ENCODE data around the gene SLC16A12. TPM values are rescaled to one million over a fixed set of nuclear protein-coding genes. Genes with fewer than 3 reads are reported as not detected.
A peak's percentile ranks its signal among the peaks of the same experiment; 100 is the strongest.

Gene SLC16A12, protein sequence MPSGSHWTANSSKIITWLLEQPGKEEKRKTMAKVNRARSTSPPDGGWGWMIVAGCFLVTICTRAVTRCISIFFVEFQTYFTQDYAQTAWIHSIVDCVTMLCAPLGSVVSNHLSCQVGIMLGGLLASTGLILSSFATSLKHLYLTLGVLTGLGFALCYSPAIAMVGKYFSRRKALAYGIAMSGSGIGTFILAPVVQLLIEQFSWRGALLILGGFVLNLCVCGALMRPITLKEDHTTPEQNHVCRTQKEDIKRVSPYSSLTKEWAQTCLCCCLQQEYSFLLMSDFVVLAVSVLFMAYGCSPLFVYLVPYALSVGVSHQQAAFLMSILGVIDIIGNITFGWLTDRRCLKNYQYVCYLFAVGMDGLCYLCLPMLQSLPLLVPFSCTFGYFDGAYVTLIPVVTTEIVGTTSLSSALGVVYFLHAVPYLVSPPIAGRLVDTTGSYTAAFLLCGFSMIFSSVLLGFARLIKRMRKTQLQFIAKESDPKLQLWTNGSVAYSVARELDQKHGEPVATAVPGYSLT
- not detected for total RNA-seq

DNA sequence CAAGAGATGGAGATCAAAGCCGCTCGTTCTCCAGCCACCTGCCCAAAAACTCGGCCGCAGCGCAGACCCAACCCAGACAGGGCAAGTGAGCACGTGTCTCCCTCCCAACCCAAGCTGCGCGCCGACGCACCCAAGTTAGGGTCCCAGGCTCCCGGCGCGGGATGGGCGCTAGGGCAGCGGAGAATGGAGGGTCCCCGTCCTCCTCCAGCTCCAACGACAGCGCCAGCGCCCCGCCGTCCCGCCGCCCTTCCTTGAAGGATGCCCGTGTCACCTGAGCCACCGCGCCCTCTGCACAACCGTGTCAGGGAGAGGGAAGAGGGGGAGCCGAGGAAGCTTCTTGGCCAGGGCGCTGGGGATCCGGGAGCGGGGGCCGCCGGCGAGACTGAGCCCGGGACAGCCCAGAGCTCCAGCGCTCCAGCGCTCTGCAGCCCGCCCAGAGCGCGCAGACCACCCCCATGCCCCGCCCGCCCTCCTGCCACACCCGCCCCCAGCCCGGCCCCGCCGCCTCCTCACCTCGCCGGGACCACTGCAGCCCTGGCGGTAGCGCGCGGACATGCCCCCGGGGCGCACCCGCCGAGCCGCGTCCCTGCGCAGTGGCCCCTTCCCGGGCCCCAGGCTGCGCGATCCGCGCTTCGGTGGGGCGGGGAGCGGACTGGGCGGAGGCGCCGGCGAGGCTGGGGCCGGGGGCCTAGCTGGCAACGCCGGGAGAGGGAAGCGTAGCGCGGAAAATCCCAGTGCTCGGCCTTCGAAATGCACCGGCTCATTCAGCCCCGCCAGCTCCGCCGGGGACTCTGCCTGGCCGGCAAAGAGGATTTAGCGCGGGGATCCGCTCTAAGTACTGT is at the start of gene SLC16A12:
SLC16A12 (minus strand) TSS at position 424 of the 842 bp plus-strand sequence. CDS start 73,016 bp downstream, outside the sequence.
- Mint-ChIP-seq H3K4me3 (no peak within 1 kb of the TSS), H3K36me3 (ENCODE audit: insufficient read depth) (no peaks in the 10 kb centered on the region), H3K9me3 (no peaks in the 10 kb centered on the region), H3K27me3 (ENCODE audit: low read depth) (peaks cover 70% of the 10 kb centered on the region), H3K4me1 (ENCODE audit: low read depth) (peaks cover 13% of the 10 kb centered on the region)
- ATAC-seq (peak in 1 of 2 donors; percentile 42), DNase-seq (no peak)

DNA sequence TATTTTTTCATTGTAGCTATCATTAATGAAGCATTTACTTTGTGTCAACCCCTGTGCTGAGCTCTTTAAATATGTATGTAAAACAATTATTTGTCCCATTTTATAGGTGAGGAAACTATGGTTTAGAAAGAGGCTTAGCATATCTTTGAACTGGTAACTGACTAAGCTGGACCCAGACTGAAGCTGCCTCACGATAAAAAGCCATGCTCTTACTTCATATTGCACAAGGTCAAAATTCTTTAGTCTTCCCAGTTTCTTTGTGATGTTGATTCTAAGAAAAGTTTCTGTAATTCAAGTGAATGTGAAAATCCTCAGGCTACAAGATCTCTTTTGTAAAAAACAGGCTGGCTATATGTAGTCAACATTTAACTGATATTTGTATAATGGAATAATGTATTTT is 46.6 kb upstream of the SLC16A12 start:
- no peaks in the 10 kb centered on the region for H3K9me3 Mint-ChIP-seq
- H3K4me3 Mint-ChIP-seq, result no peak overlapping the region
- ATAC-seq (no peak), DNase-seq (no peak)
- H3K4me1 Mint-ChIP-seq (ENCODE audit: low read depth), result no peaks in the 10 kb centered on the region
- no peaks in the 10 kb centered on the region for H3K36me3 Mint-ChIP-seq (ENCODE audit: insufficient read depth)
- no peaks in the 10 kb centered on the region for H3K27me3 Mint-ChIP-seq (ENCODE audit: low read depth)

DNA sequence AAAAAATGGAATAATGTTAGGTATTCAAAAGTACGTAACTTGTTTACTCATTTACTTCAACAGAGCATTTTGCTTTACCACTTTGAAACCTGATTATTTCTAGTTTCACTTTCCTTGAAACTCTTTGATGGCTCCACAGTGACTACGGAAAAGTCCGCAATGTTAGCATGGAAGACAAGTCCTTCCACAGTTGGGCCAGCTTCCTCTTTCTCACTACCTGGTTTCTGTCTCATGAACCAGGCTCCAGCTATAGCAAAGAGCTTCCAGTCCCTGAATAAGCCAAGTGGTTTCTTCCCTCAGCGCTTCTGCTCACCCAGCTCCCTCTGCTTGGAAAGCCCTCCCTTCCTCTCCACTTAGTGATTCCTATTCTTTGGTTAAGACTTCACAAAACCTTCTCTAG is 44.8 kb upstream of the SLC16A12 start:
- ATAC-seq, result no peak
- Mint-ChIP-seq H3K4me1 (ENCODE audit: low read depth) (no peaks in the 10 kb centered on the region), H3K4me3 (no peak overlapping the region), H3K9me3 (no peaks in the 10 kb centered on the region), H3K27me3 (ENCODE audit: low read depth) (no peaks in the 10 kb centered on the region), H3K36me3 (ENCODE audit: insufficient read depth) (no peaks in the 10 kb centered on the region)
- no peak for DNase-seq

DNA sequence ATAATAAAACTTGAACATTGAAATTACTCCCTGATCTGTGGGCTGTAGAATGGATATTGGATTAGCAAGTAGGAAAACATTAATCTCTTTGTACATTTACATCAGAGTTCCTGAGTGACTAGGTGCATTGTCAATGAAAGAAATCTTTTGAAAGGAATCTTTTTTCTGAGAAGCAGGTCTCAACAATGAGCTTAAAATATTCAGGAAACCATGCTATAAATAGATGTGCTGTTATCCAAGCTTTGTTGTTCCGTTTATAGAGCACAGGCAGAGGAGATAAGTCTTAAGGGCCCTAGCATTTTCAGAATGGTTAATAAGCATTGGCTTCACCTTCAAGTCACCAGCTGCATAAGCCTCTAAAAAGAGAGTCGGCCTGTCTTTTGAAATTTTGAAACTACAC is 41.3 kb upstream of the SLC16A12 start:
- Mint-ChIP-seq H3K9me3 (no peaks in the 10 kb centered on the region), H3K36me3 (ENCODE audit: insufficient read depth) (no peaks in the 10 kb centered on the region), H3K27me3 (ENCODE audit: low read depth) (no peaks in the 10 kb centered on the region), H3K4me3 (no peak overlapping the region), H3K4me1 (ENCODE audit: low read depth) (no peaks in the 10 kb centered on the region)
- ATAC-seq (no peak), DNase-seq (no peak)

DNA sequence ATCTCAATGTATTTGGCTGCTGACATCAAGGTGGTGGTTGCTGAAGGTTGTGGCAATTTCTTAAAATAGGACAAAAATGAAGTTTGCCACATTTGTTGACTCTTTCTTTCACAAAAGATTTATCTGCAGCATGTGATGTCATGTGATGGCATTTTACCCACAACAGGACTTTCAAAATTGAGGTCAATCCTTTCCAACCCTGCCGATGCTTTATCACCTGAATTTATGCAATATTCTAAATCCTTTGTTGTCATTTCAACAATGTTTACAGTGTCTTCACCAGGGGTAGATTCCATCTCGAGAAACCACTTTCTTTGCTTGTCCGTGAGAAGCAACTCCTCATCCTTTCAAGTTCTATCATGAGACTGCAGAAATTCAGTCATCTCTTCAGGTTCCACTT is 40.6 kb upstream of the SLC16A12 start:
- no peak for ATAC-seq
- Mint-ChIP-seq H3K4me1 (ENCODE audit: low read depth) (no peaks in the 10 kb centered on the region), H3K27me3 (ENCODE audit: low read depth) (no peaks in the 10 kb centered on the region), H3K4me3 (no peak overlapping the region), H3K9me3 (no peaks in the 10 kb centered on the region), H3K36me3 (ENCODE audit: insufficient read depth) (no peaks in the 10 kb centered on the region)
- DNase-seq, result no peak

DNA sequence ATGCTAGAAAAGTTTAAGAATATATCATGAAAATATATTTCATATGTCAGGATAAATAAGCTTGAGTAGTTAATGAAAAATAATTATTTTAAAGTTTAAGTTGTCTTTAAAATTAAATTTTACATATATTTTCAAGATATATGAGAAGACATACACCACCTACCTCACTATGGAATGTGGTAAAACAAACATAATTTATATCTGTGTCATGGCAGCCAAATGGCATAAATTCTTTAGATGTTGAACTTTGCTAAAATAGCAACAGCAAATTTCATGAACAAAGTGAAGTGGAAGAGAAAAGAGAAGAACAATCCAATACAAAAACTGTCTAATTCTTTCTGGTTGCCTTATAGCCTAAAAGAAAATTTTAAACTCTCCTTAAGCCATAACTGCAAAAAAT is 39.6 kb upstream of the SLC16A12 start:
- DNase-seq, result no peak
- H3K4me1 Mint-ChIP-seq (ENCODE audit: low read depth), result no peaks in the 10 kb centered on the region
- H3K9me3 Mint-ChIP-seq, result no peaks in the 10 kb centered on the region
- no peak overlapping the region for H3K4me3 Mint-ChIP-seq
- no peaks in the 10 kb centered on the region for H3K36me3 Mint-ChIP-seq (ENCODE audit: insufficient read depth)
- no peak for ATAC-seq
- no peaks in the 10 kb centered on the region for H3K27me3 Mint-ChIP-seq (ENCODE audit: low read depth)

DNA sequence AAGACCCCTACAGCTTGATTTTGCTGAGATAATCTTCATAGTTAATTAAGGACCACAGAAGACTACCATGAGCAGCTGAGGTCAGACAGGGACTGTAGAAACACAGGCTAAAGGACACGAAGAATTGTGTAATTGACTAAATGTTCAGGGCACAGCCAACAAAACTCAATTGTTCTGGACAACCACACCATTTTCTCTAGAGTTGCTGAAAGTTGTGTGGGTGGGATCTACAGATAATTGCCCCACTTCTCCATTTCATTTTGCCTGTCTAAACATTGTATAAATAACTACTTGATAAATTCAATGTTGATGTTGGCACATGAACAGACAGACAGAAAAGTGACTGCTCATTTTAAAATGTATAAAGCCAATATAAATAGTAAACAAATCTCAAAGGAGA is 39.0 kb upstream of the SLC16A12 start:
- no peaks in the 10 kb centered on the region for H3K4me1 Mint-ChIP-seq (ENCODE audit: low read depth)
- H3K27me3 Mint-ChIP-seq (ENCODE audit: low read depth), result no peaks in the 10 kb centered on the region
- H3K4me3 Mint-ChIP-seq, result no peak overlapping the region
- no peak for DNase-seq
- no peaks in the 10 kb centered on the region for H3K36me3 Mint-ChIP-seq (ENCODE audit: insufficient read depth)
- no peak for ATAC-seq
- no peaks in the 10 kb centered on the region for H3K9me3 Mint-ChIP-seq

DNA sequence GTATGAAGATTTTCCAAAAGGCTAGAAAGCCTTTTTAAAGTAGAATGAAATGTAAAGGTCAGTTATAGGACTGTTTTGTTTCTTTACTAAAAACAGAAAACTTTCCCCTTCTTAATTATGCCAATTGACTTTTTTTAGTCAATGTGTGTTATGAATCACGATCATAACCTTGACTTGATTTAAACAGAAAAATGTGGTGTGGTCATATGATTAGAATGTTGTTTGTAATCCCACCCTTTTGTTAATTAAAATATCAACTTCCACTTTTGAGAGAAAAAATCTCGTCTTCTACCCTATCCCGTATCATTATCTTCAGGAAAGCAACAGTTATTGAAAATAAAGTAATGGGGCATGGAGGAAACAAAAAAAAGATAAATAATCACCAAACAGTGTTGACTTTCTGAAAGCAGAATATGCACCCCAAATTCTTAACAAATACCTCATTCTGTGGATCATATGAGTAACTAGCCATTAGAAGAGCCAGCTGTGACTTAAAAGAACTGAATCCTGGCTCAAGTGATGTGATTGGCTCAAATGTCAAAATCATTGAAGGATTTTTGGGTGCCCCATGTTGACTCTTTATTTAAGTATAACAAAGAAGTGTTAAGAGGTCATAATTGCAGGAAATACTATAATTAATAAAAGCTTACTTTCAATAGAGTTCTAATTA is 32.3 kb upstream of the SLC16A12 start:
- no peak for ATAC-seq
- H3K27me3 Mint-ChIP-seq (ENCODE audit: low read depth), result peaks cover 12% of the 10 kb centered on the region
- no peaks in the 10 kb centered on the region for H3K9me3 Mint-ChIP-seq
- H3K4me3 Mint-ChIP-seq, result no peak overlapping the region
- no peaks in the 10 kb centered on the region for H3K4me1 Mint-ChIP-seq (ENCODE audit: low read depth)
- no peaks in the 10 kb centered on the region for H3K36me3 Mint-ChIP-seq (ENCODE audit: insufficient read depth)
- no peak for DNase-seq

DNA sequence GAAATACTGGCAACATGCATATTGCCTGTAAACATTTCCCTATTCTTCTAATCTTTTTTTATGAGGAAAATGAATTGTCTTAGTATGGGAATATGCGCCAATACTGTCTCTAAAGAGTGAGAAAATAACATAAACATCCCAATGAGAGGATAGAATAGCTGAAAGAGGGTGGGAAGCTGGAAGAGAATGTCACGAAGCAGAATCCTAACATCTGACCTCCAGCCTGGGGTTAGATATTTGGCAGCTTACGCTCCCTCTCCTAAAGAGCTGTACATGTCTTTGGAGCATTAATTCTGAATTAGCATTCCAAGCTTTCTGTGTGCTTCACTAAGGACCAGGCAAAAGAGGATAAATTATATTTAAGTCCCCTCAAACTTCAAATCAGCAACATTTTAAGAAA is 31.6 kb upstream of the SLC16A12 start:
- no peak for ATAC-seq
- Mint-ChIP-seq H3K36me3 (ENCODE audit: insufficient read depth) (no peaks in the 10 kb centered on the region), H3K4me3 (no peak overlapping the region), H3K27me3 (ENCODE audit: low read depth) (peaks cover 12% of the 10 kb centered on the region), H3K4me1 (ENCODE audit: low read depth) (no peaks in the 10 kb centered on the region), H3K9me3 (no peaks in the 10 kb centered on the region)
- no peak for DNase-seq

DNA sequence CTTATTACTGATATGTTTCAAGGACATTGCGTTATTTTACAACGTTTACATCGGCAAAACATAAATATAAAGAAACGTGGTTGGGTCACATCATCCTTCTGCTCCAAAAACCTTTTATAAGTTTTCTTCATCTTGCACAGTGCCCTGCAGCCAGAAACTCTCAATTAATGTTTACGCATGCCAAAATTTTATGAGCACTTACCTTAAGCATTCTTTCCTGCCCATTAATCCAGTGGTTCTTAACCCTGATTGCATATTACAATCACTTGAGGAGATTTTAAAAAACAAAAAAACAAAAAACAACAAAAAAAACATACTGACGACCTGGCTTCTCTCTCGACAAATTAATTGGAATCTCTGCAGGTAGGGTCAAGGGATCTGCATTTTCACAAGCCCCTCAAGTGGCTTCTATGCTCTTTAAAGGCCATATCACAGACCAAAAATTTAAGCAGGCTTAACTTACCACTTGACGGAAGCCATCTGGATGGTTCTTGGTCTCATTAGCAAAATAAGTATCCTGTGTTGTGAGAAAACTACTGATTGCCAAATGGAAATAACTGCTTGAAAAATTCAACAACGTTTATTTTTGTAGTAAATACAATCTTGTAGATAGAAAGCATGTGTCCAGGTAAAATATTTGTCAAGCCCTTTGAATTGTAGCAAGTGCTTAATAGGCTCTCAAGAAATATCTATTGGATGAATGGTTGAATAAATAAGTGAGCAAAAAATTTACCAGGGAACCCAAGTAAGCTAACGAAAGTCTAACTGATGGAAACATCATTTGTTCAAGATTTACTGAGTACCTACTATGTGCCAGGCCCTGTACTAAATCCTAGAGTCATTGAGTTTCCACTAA is 30.9 kb upstream of the SLC16A12 start:
- no peak for DNase-seq
- H3K9me3 Mint-ChIP-seq, result no peaks in the 10 kb centered on the region
- ATAC-seq, result no peak
- H3K27me3 Mint-ChIP-seq (ENCODE audit: low read depth), result peaks cover 12% of the 10 kb centered on the region
- no peaks in the 10 kb centered on the region for H3K4me1 Mint-ChIP-seq (ENCODE audit: low read depth)
- no peaks in the 10 kb centered on the region for H3K36me3 Mint-ChIP-seq (ENCODE audit: insufficient read depth)
- H3K4me3 Mint-ChIP-seq, result no peak overlapping the region

DNA sequence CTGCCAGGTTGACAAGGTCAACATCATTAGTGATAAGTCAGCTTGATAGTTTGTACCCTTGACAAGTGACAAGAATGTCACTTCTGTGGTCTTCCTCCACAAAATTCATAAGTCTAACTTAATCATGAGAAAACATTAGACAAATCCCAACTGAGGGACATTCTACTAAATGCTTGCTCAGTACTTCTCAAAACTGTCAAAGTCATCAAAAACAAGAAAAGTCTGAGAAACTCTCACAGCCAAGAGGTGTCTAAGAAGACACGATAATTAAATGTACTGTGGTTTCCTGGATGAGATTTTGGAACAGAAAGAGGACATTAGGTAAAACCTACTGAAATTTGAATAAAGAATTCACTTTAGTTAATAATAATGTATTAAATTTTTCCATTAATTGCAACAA is 29.8 kb upstream of the SLC16A12 start:
- no peaks in the 10 kb centered on the region for H3K4me1 Mint-ChIP-seq (ENCODE audit: low read depth)
- no peak for ATAC-seq
- no peak for DNase-seq
- H3K27me3 Mint-ChIP-seq (ENCODE audit: low read depth), result peaks cover 12% of the 10 kb centered on the region
- H3K36me3 Mint-ChIP-seq (ENCODE audit: insufficient read depth), result no peaks in the 10 kb centered on the region
- H3K4me3 Mint-ChIP-seq, result no peak overlapping the region
- H3K9me3 Mint-ChIP-seq, result no peaks in the 10 kb centered on the region

DNA sequence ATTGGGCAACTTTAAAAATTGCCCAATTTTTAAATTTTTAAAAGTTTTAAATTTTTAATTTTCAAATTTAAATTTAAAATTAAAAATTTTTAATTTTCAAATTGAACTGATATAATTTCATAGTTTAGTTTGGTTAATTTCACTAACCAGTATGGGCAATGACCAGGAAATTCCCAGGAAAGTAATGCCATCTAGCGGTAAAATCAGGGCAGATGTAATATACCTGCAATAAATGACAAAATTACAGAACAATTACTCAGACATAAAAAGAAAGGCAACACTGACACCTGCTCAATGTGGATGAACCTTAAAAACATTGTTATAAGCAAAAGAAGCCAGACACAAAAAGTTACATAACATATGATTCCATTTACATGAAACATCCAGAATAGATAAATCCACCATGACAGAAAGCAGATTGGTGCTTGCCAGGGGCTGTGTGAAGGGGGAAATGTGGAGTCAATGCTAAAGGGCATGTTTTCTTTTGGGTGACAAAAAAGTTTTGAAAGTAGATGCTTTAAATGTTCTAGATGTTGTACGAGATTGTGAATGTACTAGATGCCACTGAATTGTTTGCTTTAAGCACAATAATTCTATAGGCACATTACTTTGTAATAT is 28.6 kb upstream of the SLC16A12 start:
- DNase-seq (no peak), ATAC-seq (peak; percentile 51 to 58)
- Mint-ChIP-seq H3K27me3 (ENCODE audit: low read depth) (peaks cover 12% of the 10 kb centered on the region), H3K9me3 (no peaks in the 10 kb centered on the region), H3K36me3 (ENCODE audit: insufficient read depth) (no peaks in the 10 kb centered on the region), H3K4me3 (no peak overlapping the region), H3K4me1 (ENCODE audit: low read depth) (no peaks in the 10 kb centered on the region)

DNA sequence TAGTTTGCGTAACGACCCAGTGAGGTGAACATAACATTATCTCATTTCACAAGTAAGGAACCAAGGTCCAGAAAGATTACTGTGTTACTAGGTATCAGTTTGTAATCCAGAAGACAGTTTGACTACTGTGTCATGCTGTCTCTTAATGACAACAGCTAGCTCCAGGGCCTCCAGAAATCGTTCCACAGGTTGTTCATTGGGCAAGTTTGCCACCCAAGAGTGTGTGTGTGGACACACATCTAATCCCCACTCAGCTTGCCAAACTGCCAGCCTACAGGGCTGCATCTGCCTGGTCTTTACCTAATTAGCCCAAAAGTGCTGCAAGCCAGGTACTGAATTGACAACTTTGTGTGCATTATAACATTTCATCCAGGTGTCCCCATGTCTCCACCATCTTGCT is 27.9 kb upstream of the SLC16A12 start:
- Mint-ChIP-seq H3K36me3 (ENCODE audit: insufficient read depth) (no peaks in the 10 kb centered on the region), H3K9me3 (no peaks in the 10 kb centered on the region), H3K27me3 (ENCODE audit: low read depth) (peaks cover 16% of the 10 kb centered on the region), H3K4me1 (ENCODE audit: low read depth) (no peaks in the 10 kb centered on the region), H3K4me3 (no peak overlapping the region)
- ATAC-seq (no peak), DNase-seq (no peak)

Data from activated T-cell treated with anti-CD3 and anti-CD28 coated beads, Interleukin-2, amount 50 U/mL, for 4 hours (primary cell).